ENCODE measurements around the gene ABLIM1. TPM values are rescaled to one million over a fixed set of nuclear protein-coding genes. Genes with fewer than 3 reads are reported as not detected.

The ABLIM1 gene
- total RNA-seq, 6 donors from 2014 or later = 92.2 to 153 (median 131) TPM

- ATAC-seq (ENCODE audit: low FRiP score in 2 of 2) (peak; percentile 71 to 76), DNase-seq (no peak)
- 31 to 46% methylated on average over 2 of the region's 2 CpGs for WGBS, 2 donors
- Histone ChIP-seq H3K27ac (peak overlapping the region; percentile 8 to 56 (median 50)), H3K27me3 (no peaks in the 10 kb centered on the region), H3K4me3 (no peak overlapping the region), H3K36me3 (no peaks in the 10 kb centered on the region), H3K4me1 (peaks cover 12 to 22% (median 14%) of the 10 kb centered on the region in 4 donors), H3K9me3 (no peaks in the 10 kb centered on the region)
- no peak for TF ChIP-seq EP300 (IDR thresholded peaks at IDR 0.05)
- no peak for TF ChIP-seq CTCF (IDR thresholded peaks at IDR 0.05)
- TF ChIP-seq POLR2AphosphoS5 (IDR thresholded peaks at IDR 0.05) = no peak
- no peak for TF ChIP-seq POLR2A (IDR thresholded peaks at IDR 0.05)
Observed at GRCh38 chr10:114623661-114624294, 34.3 kb downstream of the ABLIM1 start.

GRCh38 chr10:114623155-114623554, 34.9 kb downstream of the ABLIM1 start:
- Histone ChIP-seq H3K36me3 (no peaks in the 10 kb centered on the region), H3K27ac (peak overlapping the region in 3 of 4 donors; percentile 48 to 56 (median 51)), H3K4me1 (peaks cover 12 to 22% (median 14%) of the 10 kb centered on the region in 4 donors), H3K27me3 (no peaks in the 10 kb centered on the region), H3K9me3 (no peaks in the 10 kb centered on the region), H3K4me3 (no peak overlapping the region)
- ATAC-seq (ENCODE audit: low FRiP score in 2 of 2) (no peak), DNase-seq (no peak)
- TF ChIP-seq POLR2A (IDR thresholded peaks at IDR 0.05) (no peak), EP300 (IDR thresholded peaks at IDR 0.05) (no peak), CTCF (IDR thresholded peaks at IDR 0.05) (no peak), POLR2AphosphoS5 (IDR thresholded peaks at IDR 0.05) (no peak)
- 83 to 96% methylated on average over 2 of the region's 2 CpGs for WGBS, 2 donors

- Histone ChIP-seq H3K4me3 (no peak overlapping the region), H3K4me1 (peaks cover 13 to 26% (median 21%) of the 10 kb centered on the region in 4 donors), H3K9me3 (no peaks in the 10 kb centered on the region), H3K36me3 (no peaks in the 10 kb centered on the region), H3K27ac (no peak overlapping the region), H3K27me3 (no peaks in the 10 kb centered on the region)
- ATAC-seq (ENCODE audit: low FRiP score in 2 of 2) (no peak), DNase-seq (no peak)
- 80 to 90% methylated on average over 3 of the region's 3 CpGs for WGBS, 2 donors
- TF ChIP-seq CTCF (IDR thresholded peaks at IDR 0.05) (no peak), EP300 (IDR thresholded peaks at IDR 0.05) (no peak), POLR2AphosphoS5 (IDR thresholded peaks at IDR 0.05) (no peak), POLR2A (IDR thresholded peaks at IDR 0.05) (no peak)
Observed at GRCh38 chr10:114618722-114619121, 39.4 kb downstream of the ABLIM1 start.

- H3K4me1 ChIP-seq = peaks cover 23 to 38% (median 25%) of the 10 kb centered on the region in 4 donors
- DNase-seq (no peak), ATAC-seq (ENCODE audit: low FRiP score in 2 of 2) (no peak)
- no peaks in the 10 kb centered on the region for H3K27me3 ChIP-seq
- no peaks in the 10 kb centered on the region for H3K36me3 ChIP-seq
- no peak overlapping the region for H3K27ac ChIP-seq
- H3K4me3 ChIP-seq = no peak overlapping the region
- TF ChIP-seq POLR2A (IDR thresholded peaks at IDR 0.05) = no peak
- no peak for TF ChIP-seq CTCF (IDR thresholded peaks at IDR 0.05)
- TF ChIP-seq EP300 (IDR thresholded peaks at IDR 0.05) = no peak
- no peak for TF ChIP-seq POLR2AphosphoS5 (IDR thresholded peaks at IDR 0.05)
- H3K9me3 ChIP-seq = no peaks in the 10 kb centered on the region
- 88 to 90% methylated on average over 4 of the region's 4 CpGs for WGBS, 2 donors
Observed at GRCh38 chr10:114616516-114616915, 41.6 kb downstream of the ABLIM1 start.

GRCh38 chr10:114616103-114616502, 42.0 kb downstream of the ABLIM1 start:
- TF ChIP-seq POLR2A (IDR thresholded peaks at IDR 0.05) (no peak), EP300 (IDR thresholded peaks at IDR 0.05) (no peak), POLR2AphosphoS5 (IDR thresholded peaks at IDR 0.05) (no peak), CTCF (IDR thresholded peaks at IDR 0.05) (no peak)
- 93 to 100% methylated on average over 1 of the region's 1 CpG for WGBS, 2 donors
- Histone ChIP-seq H3K27ac (no peak overlapping the region), H3K4me3 (no peak overlapping the region), H3K36me3 (no peaks in the 10 kb centered on the region), H3K9me3 (no peaks in the 10 kb centered on the region), H3K4me1 (peaks cover 23 to 38% (median 25%) of the 10 kb centered on the region in 4 donors), H3K27me3 (no peaks in the 10 kb centered on the region)
- ATAC-seq (ENCODE audit: low FRiP score in 2 of 2) (no peak), DNase-seq (no peak)
